Measurements from ENCODE around the gene HILPDA.
"Not testable (repeated sequence)": the region's sequence is repeated elsewhere in the genome, so short reads cannot be mapped to it uniquely, and the experiment has no call there.

- TF ChIP-seq CTCF, POLR2A (IDR thresholded peaks at IDR 0.05): not testable (repeated sequence)
Measured at GRCh38 chr7:128507321-128507993, 51.8 kb downstream of the HILPDA start.
